ENCODE results near the gene ETV7. TPM values are rescaled to one million over a fixed set of nuclear protein-coding genes. Genes with fewer than 3 reads are reported as not detected.

Gene ETV7
- total and polyA plus RNA-seq, 2 donors (not counting 1 experiment from before 2014, with no cell fraction given), result 0.96 to 2.0 TPM

GRCh38 chr6:36337814-36338213, 49.7 kb downstream of the ETV7 start:
- H3K27me3 Mint-ChIP-seq, result peaks cover 37% of the 10 kb centered on the region
- POLR2A ChIA-PET, result no interaction called here
- intact Hi-C loops (cut with micrococcal nuclease), result no loop called here

More at GRCh38 chr6:36337814-36338213, 49.7 kb downstream of the ETV7 start:
- H3K4me3 ChIP-seq (ENCODE audit: control extremely low read depth in 1 of 5, extremely low read depth in 1 of 5, insufficient read depth in 1 of 5, low read depth in 2 of 5, low read length in 4 of 5), result no peak overlapping the region
- peaks cover 0 to 19% (median 0%) of the 10 kb centered on the region in 4 experiments for H3K27me3 ChIP-seq (replicated peaks in 1 of 4; ENCODE audit: control extremely low read depth in 1 of 4, control insufficient read depth in 3 of 4, insufficient read depth in 4 of 4, low read length in 3 of 4)
- H4K20me1 ChIP-seq (ENCODE audit: control insufficient read depth, insufficient read depth, low read length, poor library complexity, severe bottlenecking), result no peaks in the 10 kb centered on the region
- Mint-ChIP-seq H3K4me3 (no peak overlapping the region), H3K9me3 (ENCODE audit: insufficient read depth) (no peaks in the 10 kb centered on the region), H3K27ac (no peak overlapping the region), H3K4me1 (peaks cover 22% of the 10 kb centered on the region)
- H3K4me2 ChIP-seq (replicated peaks; ENCODE audit: low read depth, low read length, poor library complexity, severe bottlenecking), result no peak overlapping the region
- DNase-seq (no peak), ATAC-seq (ENCODE audit: low read depth) (no peak)
- no peaks in the 10 kb centered on the region for H3K9me3 ChIP-seq (ENCODE audit: control extremely low read depth in 1 of 3, control insufficient read depth in 2 of 3, insufficient read depth in 1 of 3, low read length in 2 of 3)
- H2AFZ ChIP-seq (ENCODE audit: insufficient read depth, low read depth, low read length, poor library complexity, severe bottlenecking), result no peak overlapping the region
- WGBS (ENCODE audit: insufficient coverage), result no CpG with 5 or more reads among the region's 1 CpG
- peaks cover 15 to 26% of the 10 kb centered on the region in 2 donors for H3K4me1 ChIP-seq (ENCODE audit: control insufficient read depth in 2 of 2, insufficient read depth in 2 of 2, low read length in 2 of 2)
- no peaks in the 10 kb centered on the region for H3K36me3 ChIP-seq (replicated peaks in 1 of 2; ENCODE audit: control extremely low read depth in 1 of 2, control insufficient read depth in 1 of 2, extremely low read depth in 1 of 2, insufficient read depth in 2 of 2, low read length in 1 of 2)
- TF ChIP-seq CTCF (IDR thresholded peaks at IDR 0.05), result no peak
- no peak for TF ChIP-seq EZH2 (IDR thresholded peaks at IDR 0.05; ENCODE audit: borderline replicate concordance, insufficient read depth, low read depth, low read length, poor library complexity, severe bottlenecking)
- no peak overlapping the region for H3K9ac ChIP-seq (ENCODE audit: low read length)
- no peak overlapping the region for H3K27ac ChIP-seq (ENCODE audit: low read length in 2 of 2)
- H3K79me2 ChIP-seq (ENCODE audit: control insufficient read depth, insufficient read depth, low read length), result no peaks in the 10 kb centered on the region
- CTCF ChIA-PET, result interaction anchor here (1.5 kb wide), 1 partner anchor 22 kb away, joined by 5 read pairs; no protein-coding TSS in a partner anchor

Data from B cell (primary cell).